ENCODE results near the gene RACGAP1. TPM values are rescaled to one million over a fixed set of nuclear protein-coding genes. Genes with fewer than 3 reads are reported as not detected.

The RACGAP1 gene
- polyA plus RNA-seq, 3 donors, result 3.1 to 5.4 (median 3.6) TPM

- Histone ChIP-seq H3K36me3 (replicated peaks in 1 of 2; ENCODE audit: control insufficient read depth in 1 of 2, insufficient read depth in 2 of 2, low read length in 2 of 2) (no peaks in the 10 kb centered on the region), H4K20me1 (ENCODE audit: insufficient read depth, low read length) (no peaks in the 10 kb centered on the region), H3K9me3 (replicated peaks in 1 of 2; ENCODE audit: control insufficient read depth in 1 of 2, insufficient read depth in 1 of 2, low read length in 2 of 2) (no peaks in the 10 kb centered on the region), H3K4me3 (replicated peaks in 1 of 3; ENCODE audit: low read depth in 2 of 3, low read length in 3 of 3) (no peak overlapping the region), H3K27ac (ENCODE audit: low read depth in 1 of 2, low read length in 2 of 2) (no peak overlapping the region), H3K79me2 (ENCODE audit: insufficient read depth, low read length) (no peaks in the 10 kb centered on the region), H3K4me2 (replicated peaks; ENCODE audit: extremely low read depth, low read length, poor library complexity, severe bottlenecking) (no peak overlapping the region), H3K4me1 (ENCODE audit: control insufficient read depth in 1 of 2, insufficient read depth in 2 of 2, low read length in 2 of 2) (peaks cover 0 to 15% of the 10 kb centered on the region in 2 donors), H3K27me3 (ENCODE audit: control insufficient read depth in 2 of 2, insufficient read depth in 2 of 2, low read length in 2 of 2) (peaks cover 0 to 4% of the 10 kb centered on the region in 2 donors), H3K9ac (ENCODE audit: insufficient read depth, low read length, poor library complexity, severe bottlenecking) (no peak overlapping the region), H2AFZ (ENCODE audit: insufficient read depth, low read depth, low read length, poor library complexity, severe bottlenecking) (no peak overlapping the region)
- DNase-seq, result peak; percentile 74 to 84 (median 80)
- Mint-ChIP-seq H3K27me3 (ENCODE audit: low read depth in 3 of 3) (peaks cover 5 to 18% (median 11%) of the 10 kb centered on the region in 3 donors), H3K9me3 (peaks cover 0 to 2% (median 0%) of the 10 kb centered on the region in 7 donors), H3K4me1 (peaks cover 11% of the 10 kb centered on the region), H3K36me3 (no peaks in the 10 kb centered on the region), H3K4me3 (no peak overlapping the region), H3K27ac (no peak overlapping the region)
- intact Hi-C loops (cut with micrococcal nuclease), result loop anchor here (1.0 kb wide), 1 partner anchor 103 kb away; no protein-coding TSS in a partner anchor
- peak; percentile 90 for TF ChIP-seq CTCF (IDR thresholded peaks at IDR 0.05)
- WGBS (ENCODE audit: insufficient coverage), result 60% methylated on average over 6 of the region's 9 CpGs
Measured at GRCh38 chr12:50070314-50071060, 45.2 kb upstream of the RACGAP1 start.

- H3K79me2 ChIP-seq (ENCODE audit: insufficient read depth, low read length), result no peaks in the 10 kb centered on the region
- no peaks in the 10 kb centered on the region for H3K36me3 ChIP-seq (replicated peaks in 1 of 2; ENCODE audit: control insufficient read depth in 1 of 2, insufficient read depth in 2 of 2, low read length in 2 of 2)
- peaks cover 0 to 15% of the 10 kb centered on the region in 2 donors for H3K4me1 ChIP-seq (ENCODE audit: control insufficient read depth in 1 of 2, insufficient read depth in 2 of 2, low read length in 2 of 2)
- H3K9ac ChIP-seq (ENCODE audit: insufficient read depth, low read length, poor library complexity, severe bottlenecking), result no peak overlapping the region
- no peaks in the 10 kb centered on the region for H4K20me1 ChIP-seq (ENCODE audit: insufficient read depth, low read length)
- no peaks in the 10 kb centered on the region for H3K9me3 ChIP-seq (replicated peaks in 1 of 2; ENCODE audit: control insufficient read depth in 1 of 2, insufficient read depth in 1 of 2, low read length in 2 of 2)
- peaks cover 10% of the 10 kb centered on the region for H3K4me1 Mint-ChIP-seq
- H3K27ac ChIP-seq (ENCODE audit: low read depth in 1 of 2, low read length in 2 of 2), result no peak overlapping the region
- no peak overlapping the region for H3K4me2 ChIP-seq (replicated peaks; ENCODE audit: extremely low read depth, low read length, poor library complexity, severe bottlenecking)
- peaks cover 8 to 21% (median 11%) of the 10 kb centered on the region in 3 donors for H3K27me3 Mint-ChIP-seq (ENCODE audit: low read depth in 3 of 3)
- H3K4me3 ChIP-seq (replicated peaks in 1 of 3; ENCODE audit: low read depth in 2 of 3, low read length in 3 of 3), result no peak overlapping the region
- no peak for TF ChIP-seq CTCF (IDR thresholded peaks at IDR 0.05)
- peak overlapping the region in 1 of 2 donors; percentile 10 for H3K4me3 Mint-ChIP-seq
- H3K27ac Mint-ChIP-seq, result peak overlapping the region in 1 of 7 donors; percentile 36
- no peak overlapping the region for H2AFZ ChIP-seq (ENCODE audit: insufficient read depth, low read depth, low read length, poor library complexity, severe bottlenecking)
- no peak for DNase-seq
- no peaks in the 10 kb centered on the region for H3K36me3 Mint-ChIP-seq
- no CpG with 5 or more reads among the region's 3 CpGs for WGBS (ENCODE audit: insufficient coverage)
- intact Hi-C loops (cut with micrococcal nuclease), result no loop called here
- H3K27me3 ChIP-seq (ENCODE audit: control insufficient read depth in 2 of 2, insufficient read depth in 2 of 2, low read length in 2 of 2), result peaks cover 0 to 4% of the 10 kb centered on the region in 2 donors
- H3K9me3 Mint-ChIP-seq, result peaks cover 0 to 2% (median 0%) of the 10 kb centered on the region in 7 donors
Measured at GRCh38 chr12:50069539-50069938, 44.2 kb upstream of the RACGAP1 start.

Measured in CD14-positive monocyte (primary cell).